Fibroblast of villous mesenchyme (primary cell): ENCODE results near the gene RTKN. TPM values are rescaled to one million over a fixed set of nuclear protein-coding genes. Genes with fewer than 3 reads are reported as not detected.
A peak's percentile ranks its signal among the peaks of the same experiment; 100 is the strongest.
"Not testable (repeated sequence)": the region's sequence is repeated elsewhere in the genome, so short reads cannot be mapped to it uniquely, and the experiment has no call there.

ENCODE experiments used
- DNase-seq: peaks from one replicate; pipeline ENCODE4 v3.0.0-alpha.2; 2010; ENCODE audit warnings: low read depth
- H3K4me3 ChIP-seq: 2 replicates; pipeline ENCODE4 v1.5.1; 2011; ENCODE audit warnings: low read depth, mild to moderate bottlenecking, low read length
- total RNA-seq: library from RNA; depleted of rRNA; stranded (reverse); fragments of >200 nt; gene quantifications from 2 replicates; pipeline ENCODE4 v1.2.3, GENCODE V29; 2012
- TF ChIP-seq, protein P1 (sequence below): IDR thresholded peaks from 2 replicates; pipeline ENCODE4 v1.5.1; 2012; ENCODE audit warnings: low read depth, mild to moderate bottlenecking, low read length; ENCODE audit not compliant: insufficient read depth

Gene RTKN
- total RNA-seq, 1 donor: 18.1 TPM

DNA sequence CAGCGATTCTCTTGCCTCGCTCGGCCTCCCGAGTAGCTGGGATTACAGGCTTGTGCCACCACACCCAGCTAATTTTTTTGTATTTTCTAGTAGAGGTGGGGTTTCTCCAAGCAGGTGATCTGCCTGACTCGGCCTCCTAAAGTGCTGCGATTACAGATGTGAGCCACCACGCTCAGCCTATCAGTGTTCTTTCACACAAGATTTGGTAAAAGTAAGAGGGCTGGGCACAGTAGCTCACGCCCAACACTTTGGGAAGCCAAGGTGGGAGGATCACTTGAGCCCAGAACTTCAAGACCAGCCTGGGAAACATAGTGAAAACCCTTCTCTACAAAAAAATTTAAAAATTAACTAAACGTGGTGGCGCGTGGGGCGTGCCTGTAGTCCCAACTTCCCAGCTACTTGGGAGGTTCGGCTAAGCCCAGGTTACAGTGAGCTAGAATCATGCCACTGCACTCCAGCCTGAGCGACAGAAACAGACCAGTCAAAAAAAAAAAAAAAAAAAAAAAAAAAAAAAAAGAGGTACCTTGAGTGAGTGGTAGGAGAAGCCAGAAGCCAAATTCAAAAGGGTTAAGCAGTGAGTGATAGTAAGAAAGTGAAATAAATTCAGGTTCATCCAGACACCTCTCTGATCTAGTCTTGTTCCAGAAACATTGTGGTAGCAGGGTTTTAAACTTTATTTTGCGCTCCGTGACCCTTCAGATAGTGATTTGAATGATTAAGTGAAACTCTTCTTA is 29.8 kb upstream of the RTKN start:
- no peak for DNase-seq
- H3K4me3 ChIP-seq: peak overlapping the region; percentile 68
- TF ChIP-seq, protein P1, sequence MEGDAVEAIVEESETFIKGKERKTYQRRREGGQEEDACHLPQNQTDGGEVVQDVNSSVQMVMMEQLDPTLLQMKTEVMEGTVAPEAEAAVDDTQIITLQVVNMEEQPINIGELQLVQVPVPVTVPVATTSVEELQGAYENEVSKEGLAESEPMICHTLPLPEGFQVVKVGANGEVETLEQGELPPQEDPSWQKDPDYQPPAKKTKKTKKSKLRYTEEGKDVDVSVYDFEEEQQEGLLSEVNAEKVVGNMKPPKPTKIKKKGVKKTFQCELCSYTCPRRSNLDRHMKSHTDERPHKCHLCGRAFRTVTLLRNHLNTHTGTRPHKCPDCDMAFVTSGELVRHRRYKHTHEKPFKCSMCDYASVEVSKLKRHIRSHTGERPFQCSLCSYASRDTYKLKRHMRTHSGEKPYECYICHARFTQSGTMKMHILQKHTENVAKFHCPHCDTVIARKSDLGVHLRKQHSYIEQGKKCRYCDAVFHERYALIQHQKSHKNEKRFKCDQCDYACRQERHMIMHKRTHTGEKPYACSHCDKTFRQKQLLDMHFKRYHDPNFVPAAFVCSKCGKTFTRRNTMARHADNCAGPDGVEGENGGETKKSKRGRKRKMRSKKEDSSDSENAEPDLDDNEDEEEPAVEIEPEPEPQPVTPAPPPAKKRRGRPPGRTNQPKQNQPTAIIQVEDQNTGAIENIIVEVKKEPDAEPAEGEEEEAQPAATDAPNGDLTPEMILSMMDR: no peak

DNA sequence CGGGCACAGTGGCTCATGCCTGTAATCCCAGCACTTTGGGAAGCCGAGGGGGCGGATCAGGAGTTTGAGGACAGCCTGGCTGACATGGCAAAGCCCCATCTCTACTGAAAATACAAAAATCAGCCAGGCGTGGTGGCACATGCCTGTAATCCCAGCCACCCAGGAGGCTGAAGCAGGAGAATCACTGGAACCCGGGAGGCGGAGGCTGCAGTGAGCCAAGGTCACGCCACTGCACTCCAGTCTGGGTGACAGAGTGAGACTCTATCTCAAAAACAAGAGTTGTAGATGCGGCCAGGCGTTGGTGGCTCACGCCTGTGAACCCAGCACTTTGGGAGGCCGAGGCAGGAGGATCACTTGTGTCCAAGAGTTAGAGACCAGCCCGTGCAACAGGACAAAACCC is 29.0 kb upstream of the RTKN start:
- DNase-seq, H3K4me3 ChIP-seq: not testable (repeated sequence)

DNA sequence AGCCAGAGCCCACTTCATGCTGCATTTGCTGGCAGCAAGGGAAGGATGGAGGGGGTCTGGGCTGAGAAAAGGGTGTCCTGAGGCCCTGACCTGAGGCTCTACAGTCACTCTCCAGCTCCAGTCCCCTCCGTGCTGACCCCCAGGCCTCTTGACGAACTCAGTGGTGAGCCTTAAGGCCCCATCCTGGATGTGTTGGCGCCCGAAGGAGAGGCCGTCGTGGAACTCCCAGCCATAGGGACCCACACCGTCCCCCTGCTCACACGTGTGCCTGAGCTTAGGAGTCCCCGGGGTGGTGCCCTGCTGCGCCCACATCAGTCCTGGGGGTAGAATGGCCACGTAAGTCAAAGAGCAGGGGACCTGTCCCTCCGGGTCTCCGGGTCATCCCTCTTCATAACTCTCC is 22.7 kb upstream of the RTKN start:
- TF ChIP-seq, protein P1: no peak
- H3K4me3 ChIP-seq: peak overlapping the region; percentile 81
- peak; percentile 10 for DNase-seq

DNA sequence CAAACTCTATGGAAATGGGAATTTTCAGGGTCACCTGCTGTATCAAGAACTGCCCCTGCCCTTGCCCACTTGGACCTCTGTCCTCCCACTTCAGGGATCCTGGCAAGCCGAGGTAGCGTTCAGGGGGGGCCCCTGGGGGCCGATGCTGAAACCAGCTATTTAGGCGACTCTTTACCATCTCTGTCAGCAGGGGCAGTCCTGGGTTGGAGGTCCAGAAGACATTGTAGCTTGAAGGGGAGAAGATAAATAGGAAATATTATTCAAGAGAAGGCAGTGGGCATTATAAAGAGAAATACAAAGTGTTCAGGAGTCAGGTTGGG is 21.0 kb upstream of the RTKN start:
- no peak overlapping the region for H3K4me3 ChIP-seq

DNA sequence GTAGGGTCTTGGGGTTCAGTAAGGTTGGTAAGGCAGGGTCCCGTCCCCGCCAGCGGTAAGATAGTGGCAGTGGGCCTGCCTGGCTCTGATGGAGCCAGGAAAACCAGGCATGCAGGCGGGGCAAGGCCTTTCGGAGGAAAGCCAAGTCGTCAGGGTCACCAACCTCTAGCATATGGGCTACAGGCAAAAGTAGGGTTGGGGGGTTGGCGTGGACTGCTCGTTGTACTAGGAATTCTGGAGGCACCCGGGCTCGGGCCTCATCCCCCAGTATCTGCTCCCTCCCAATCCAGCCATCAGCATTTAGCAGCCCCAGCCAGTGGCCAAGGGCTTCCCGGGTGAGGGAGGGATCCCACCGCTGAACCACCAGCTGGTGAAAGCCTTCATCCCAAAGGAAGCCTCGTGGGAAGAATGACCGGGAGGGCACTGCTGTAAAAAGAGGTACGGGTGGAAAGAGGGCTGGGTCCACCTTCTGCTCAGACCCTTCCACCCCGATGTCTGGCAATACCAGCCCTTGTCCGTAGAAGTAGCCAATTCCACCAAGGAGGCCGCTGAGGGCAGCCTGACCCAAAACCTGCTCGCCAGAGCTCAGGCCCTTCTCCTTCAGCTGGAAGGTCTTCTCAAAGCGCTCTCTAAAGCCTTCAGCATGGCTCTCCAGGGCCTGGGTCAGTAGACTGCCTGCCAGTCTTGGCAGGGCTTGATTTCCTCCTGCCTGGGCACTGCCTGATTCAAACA is 20.5 kb upstream of the RTKN start:
- H3K4me3 ChIP-seq: no peak overlapping the region
- no peak for DNase-seq
- TF ChIP-seq, protein P1: no peak

More for the DNA sequence above, 21.0 kb upstream of the RTKN start:
- no peak for DNase-seq
- TF ChIP-seq, protein P1: no peak

DNA sequence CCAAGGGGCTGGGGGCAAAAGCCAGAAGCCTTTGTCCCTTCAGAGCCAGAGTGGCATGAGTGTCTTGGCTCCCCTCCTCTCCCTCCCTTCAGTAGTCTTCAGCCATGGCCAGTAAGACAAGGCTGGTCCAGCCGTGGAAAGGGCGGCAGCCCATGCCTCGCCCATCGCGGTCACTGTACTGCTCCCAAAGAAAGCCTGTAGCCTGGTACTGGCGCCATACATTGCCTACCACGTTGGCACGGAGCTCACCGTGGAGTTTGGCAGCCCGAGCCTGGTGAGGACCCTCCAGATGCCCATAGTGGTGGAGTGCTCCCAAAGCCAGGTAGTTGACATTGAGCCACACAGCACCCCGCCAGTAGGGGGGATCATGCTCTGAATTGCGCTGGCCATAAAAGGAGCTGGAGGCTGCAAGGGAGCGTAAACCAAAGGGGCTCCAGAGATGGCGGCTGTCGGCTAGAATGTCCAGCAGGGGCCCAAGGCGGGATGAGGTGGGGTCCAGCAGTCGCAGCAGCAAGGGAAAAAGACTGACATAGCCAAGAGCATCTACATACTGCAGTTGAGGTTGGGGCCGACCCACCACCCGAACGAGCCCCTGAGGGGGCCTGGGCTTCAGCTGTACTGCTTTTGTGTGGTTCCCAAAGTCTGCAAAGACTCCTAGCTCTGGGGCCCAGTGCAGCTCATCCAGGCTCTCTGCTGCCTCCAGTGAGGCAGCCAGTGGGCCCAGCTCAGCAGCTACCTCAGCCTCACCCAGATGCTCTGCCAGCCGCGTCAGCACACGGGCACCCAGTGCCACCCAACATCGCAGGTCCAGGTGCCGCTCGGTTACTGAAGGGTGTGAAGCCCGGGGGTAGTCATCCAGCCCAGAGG is 19.7 kb upstream of the RTKN start:
- TF ChIP-seq, protein P1: peak; percentile 26

DNA sequence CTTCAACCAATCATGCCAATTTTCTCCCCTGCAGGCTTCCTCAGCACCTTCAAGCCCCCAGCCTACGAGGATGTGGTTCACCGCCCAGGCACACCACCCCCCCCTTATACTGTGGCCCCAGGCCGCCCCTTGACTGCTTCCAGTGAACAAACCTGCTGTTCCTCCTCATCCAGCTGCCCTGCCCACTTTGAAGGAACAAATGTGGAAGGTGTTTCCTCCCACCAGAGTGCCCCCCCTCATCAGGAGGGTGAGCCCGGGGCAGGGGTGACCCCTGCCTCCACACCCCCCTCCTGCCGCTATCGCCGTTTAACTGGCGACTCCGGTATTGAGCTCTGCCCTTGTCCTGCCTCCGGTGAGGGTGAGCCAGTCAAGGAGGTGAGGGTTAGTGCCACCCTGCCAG is 18.4 kb upstream of the RTKN start:
- H3K4me3 ChIP-seq, DNase-seq: not testable (repeated sequence)

More for the DNA sequence above, 19.7 kb upstream of the RTKN start:
- no peak for DNase-seq
- H3K4me3 ChIP-seq: no peak overlapping the region

DNA sequence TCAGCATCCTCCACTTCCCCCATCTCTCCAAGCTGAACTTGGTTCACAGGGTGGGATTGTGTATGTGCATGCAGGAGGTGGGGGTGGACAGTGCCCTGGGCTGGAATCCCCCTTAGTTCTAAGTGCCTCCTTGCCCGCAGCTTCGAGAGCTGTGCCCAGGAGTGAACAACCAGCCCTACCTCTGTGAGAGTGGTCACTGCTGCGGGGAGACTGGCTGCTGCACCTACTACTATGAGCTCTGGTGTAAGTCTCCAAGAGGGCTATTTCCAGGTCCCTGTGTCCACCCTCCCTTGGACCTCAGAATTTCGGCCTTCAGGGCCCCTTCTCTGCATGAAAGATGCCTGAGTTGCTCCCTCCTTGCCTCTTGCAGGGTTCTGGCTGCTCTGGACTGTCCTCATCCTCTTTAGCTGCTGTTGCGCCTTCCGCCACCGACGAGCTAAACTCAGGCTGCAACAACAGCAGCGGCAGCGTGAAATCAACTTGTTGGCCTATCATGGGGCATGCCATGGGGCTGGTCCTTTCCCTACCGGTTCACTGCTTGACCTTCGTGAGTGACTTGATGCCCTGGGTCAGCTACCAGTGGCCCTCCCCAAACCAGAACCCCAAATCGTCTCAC is 17.9 kb upstream of the RTKN start:
- not testable (repeated sequence) for DNase-seq
- H3K4me3 ChIP-seq: peak overlapping the region; percentile 79
